ENCODE measurements around the gene HSD11B1. TPM values are rescaled to one million over a fixed set of nuclear protein-coding genes. Genes with fewer than 3 reads are reported as not detected.

Gene HSD11B1
- total RNA-seq, 1 experiment from 2014 or later = not detected

DNA sequence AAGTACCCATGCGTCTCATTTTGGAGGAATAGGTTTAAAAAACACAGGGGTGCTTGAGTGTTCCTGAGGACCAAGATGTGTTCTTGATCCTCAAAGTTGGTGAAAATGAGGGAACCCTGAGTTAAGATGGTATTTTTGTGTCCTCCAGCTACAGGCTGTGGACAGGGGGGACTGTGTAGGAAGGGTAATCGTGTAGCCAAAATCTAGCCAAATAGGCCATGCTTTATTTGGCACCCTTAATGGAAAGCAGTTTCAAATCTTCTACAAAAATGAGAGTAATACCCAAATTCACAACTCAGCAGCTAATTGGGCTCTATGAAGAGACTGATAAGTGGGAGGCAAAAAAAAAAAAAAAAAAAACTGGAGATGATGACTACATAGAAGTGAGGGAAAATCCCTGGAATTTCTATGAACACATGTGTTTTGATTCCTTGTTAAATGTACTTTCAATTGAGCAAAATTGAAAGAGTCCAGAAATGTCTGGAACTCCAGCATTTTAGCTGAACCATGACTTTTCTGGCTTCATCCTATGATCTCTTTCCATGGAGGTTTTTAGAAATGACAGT lies 470 bp downstream of the HSD11B1 start:
- DNase-seq = no peak
- no peaks in the 10 kb centered on the region for H3K27me3 ChIP-seq (ENCODE audit: control insufficient read depth, insufficient read depth, low read length)
- no peaks in the 10 kb centered on the region for H3K36me3 ChIP-seq (replicated peaks; ENCODE audit: control insufficient read depth, insufficient read depth, low read length)
- no peak overlapping the region for H3K4me3 ChIP-seq (ENCODE audit: insufficient read depth, low read depth, low read length)

DNA sequence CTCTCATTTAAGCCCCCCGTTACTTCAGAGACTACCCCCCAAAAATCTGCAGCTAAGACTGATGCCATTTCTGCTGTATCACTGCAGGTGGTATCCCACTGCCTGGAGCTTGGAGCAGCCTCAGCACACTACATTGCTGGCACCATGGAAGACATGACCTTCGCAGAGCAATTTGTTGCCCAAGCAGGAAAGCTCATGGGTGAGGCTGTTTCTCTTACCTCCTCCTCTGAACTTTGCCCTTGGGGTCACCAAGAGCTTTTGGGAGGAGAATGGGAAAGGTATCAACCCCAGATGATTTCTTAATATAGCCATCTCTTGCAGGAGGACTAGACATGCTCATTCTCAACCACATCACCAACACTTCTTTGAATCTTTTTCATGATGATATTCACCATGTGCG lies 2.0 kb downstream of the HSD11B1 start:
- DNase-seq = no peak
- H3K4me3 ChIP-seq (ENCODE audit: insufficient read depth, low read depth, low read length) = no peak overlapping the region
- H3K27me3 ChIP-seq (ENCODE audit: control insufficient read depth, insufficient read depth, low read length) = no peaks in the 10 kb centered on the region
- no peaks in the 10 kb centered on the region for H3K36me3 ChIP-seq (replicated peaks; ENCODE audit: control insufficient read depth, insufficient read depth, low read length)

DNA sequence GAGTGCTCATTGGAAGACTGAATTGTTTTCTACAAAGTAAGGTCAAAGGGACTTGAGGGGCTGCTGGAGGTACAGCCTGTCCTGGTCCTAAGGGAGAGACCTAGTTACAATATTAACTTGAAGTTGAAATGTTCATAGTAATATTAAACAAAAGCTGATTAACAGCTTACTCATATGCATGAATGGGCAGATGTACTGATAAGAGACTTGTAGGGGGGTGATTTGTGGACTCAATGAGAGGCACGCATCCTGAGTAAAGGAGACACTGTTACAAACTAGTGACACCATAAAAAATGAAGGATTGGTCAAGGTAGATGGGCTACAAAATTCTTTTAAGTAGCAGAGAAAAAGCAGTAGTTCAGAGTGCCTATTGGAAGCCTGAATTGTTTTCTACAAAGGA lies 2.7 kb downstream of the HSD11B1 start:
- H3K4me3 ChIP-seq (ENCODE audit: insufficient read depth, low read depth, low read length) = no peak overlapping the region
- no peak for DNase-seq

DNA sequence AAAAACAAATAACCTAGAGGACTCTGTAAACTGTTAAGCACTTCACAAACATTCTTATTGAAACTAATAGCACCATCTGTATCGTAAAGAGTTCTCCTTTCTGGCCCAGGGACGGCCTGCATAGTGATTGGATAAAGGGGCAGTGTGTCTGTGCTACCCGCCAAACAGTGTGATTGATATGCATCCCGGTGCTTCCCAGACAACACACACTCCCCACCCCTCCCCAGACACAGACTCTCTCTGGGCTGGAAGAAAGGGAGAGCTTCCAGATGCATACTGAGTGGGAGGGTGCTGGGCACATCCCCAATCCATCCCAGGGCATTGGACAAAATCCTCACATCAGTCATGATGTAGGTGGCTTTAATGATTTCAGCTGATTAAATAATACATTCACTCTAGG lies 3.7 kb downstream of the HSD11B1 start:
- no peak overlapping the region for H3K4me3 ChIP-seq (ENCODE audit: insufficient read depth, low read depth, low read length)
- H3K27me3 ChIP-seq (ENCODE audit: control insufficient read depth, insufficient read depth, low read length) = no peaks in the 10 kb centered on the region
- peak; percentile 6 for DNase-seq
- no peaks in the 10 kb centered on the region for H3K36me3 ChIP-seq (replicated peaks; ENCODE audit: control insufficient read depth, insufficient read depth, low read length)

More for the DNA sequence above, 2.7 kb downstream of the HSD11B1 start:
- Histone ChIP-seq H3K27me3 (ENCODE audit: control insufficient read depth, insufficient read depth, low read length) (no peaks in the 10 kb centered on the region), H3K36me3 (replicated peaks; ENCODE audit: control insufficient read depth, insufficient read depth, low read length) (no peaks in the 10 kb centered on the region)

DNA sequence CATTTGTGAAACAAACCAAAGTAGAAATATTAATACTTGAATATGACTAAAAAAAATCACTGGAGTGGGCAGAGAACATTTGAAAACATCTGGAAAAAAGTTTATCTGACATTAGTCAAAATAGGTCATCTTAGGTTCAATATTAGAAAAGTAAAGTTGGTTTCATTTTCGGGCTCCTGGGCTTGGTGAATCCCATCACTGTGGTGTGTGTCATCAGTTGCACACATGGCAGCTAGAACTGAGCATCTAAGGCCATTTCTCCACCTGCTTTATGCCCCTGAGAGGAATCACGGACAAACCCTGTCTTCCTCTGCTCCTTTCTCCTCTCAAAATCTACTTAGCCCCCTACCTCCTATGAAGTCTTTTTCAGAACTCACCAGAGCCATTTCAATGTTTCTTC lies 5.4 kb downstream of the HSD11B1 start:
- DNase-seq = no peak
- Histone ChIP-seq H3K27me3 (ENCODE audit: control insufficient read depth, insufficient read depth, low read length) (no peaks in the 10 kb centered on the region), H3K4me3 (ENCODE audit: insufficient read depth, low read depth, low read length) (no peak overlapping the region), H3K36me3 (replicated peaks; ENCODE audit: control insufficient read depth, insufficient read depth, low read length) (no peaks in the 10 kb centered on the region)

DNA sequence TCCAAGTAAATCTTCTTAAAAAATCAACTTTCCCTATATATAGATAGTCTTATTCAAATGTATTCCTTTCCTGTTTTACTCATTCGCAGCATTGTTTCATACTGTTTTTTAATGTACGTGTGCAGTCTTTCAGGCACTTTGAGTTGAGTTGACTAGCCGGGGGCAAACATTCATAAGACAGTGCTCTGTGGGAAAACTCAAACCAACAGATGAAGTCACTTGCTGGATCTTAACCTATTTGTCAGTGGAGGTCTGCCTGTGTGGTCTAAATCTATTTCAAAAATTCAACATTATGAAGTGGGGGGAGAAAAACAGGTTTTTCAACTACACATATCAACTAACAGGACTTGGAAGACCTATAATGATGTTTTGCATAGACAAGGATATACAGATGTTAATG lies 6.2 kb downstream of the HSD11B1 start:
- no peaks in the 10 kb centered on the region for H3K27me3 ChIP-seq (ENCODE audit: control insufficient read depth, insufficient read depth, low read length)

DNA sequence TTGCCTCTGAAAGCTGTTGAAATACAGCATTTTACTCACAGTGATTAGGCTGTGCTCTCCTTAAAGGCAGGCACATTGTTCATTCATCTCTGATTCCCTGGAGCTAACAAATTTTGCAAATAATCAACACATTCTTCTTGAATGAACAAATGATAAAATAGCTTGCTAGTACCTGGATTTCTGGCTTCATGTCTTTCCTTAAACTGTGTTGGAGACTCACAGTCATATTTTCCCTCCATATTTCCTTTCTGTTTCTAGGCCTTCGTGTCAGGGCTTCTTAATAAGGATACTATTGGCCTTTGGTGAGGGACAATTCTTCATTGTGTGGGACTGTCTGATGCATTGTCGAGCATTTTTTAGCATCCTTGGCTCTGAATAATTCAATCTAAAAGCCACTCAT lies 9.7 kb downstream of the HSD11B1 start:
- Histone ChIP-seq H3K27me3 (ENCODE audit: control insufficient read depth, insufficient read depth, low read length) (no peaks in the 10 kb centered on the region), H3K4me3 (ENCODE audit: insufficient read depth, low read depth, low read length) (no peak overlapping the region), H3K36me3 (replicated peaks; ENCODE audit: control insufficient read depth, insufficient read depth, low read length) (no peaks in the 10 kb centered on the region)
- no peak for DNase-seq

More for the DNA sequence above, 6.2 kb downstream of the HSD11B1 start:
- no peak for DNase-seq
- H3K4me3 ChIP-seq (ENCODE audit: insufficient read depth, low read depth, low read length) = no peak overlapping the region
- H3K36me3 ChIP-seq (replicated peaks; ENCODE audit: control insufficient read depth, insufficient read depth, low read length) = no peaks in the 10 kb centered on the region

DNA sequence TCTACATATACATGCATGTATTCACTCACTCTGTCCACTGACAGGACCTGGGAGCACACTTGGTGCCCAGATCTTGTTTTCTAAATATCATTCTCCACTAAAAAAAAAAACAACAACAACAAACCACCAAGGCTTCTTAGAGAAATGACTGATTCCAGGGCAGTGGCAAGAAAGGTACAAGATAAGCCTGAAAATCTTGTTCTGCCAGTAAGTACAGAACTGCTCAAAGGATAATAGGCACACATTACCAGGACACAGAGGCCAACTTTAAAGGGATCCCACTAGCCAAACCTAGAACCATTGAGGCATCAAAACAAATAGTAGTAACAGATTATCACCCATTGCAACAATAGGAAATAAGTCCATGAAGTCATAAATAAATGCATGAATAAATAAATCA lies 10.7 kb downstream of the HSD11B1 start:
- Histone ChIP-seq H3K27me3 (ENCODE audit: control insufficient read depth, insufficient read depth, low read length) (no peaks in the 10 kb centered on the region), H3K4me3 (ENCODE audit: insufficient read depth, low read depth, low read length) (no peak overlapping the region), H3K36me3 (replicated peaks; ENCODE audit: control insufficient read depth, insufficient read depth, low read length) (no peaks in the 10 kb centered on the region)
- DNase-seq = no peak

DNA sequence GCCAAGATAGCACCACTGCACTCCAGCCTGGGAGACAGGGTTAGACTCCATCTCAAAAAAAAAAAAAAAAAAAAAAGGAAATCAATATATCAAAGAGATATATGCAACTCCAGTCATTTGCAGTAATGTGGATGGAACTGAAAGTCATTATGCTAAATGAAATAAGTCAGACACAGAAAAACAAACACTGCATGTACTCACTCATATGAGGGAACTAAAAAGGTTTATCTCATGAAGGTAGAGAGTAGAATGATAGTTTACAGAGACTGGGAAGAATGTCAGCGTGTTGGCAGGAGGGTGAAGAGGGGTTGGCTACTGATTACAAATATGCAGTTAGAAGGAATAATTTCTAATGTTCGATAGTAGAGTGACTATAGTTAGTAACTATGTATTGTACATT lies 13.2 kb downstream of the HSD11B1 start:
- no peak for DNase-seq
- no peaks in the 10 kb centered on the region; the same call in 1 of the 2 replicates for H3K27me3 ChIP-seq (ENCODE audit: control insufficient read depth, insufficient read depth, low read length)
- H3K36me3 ChIP-seq (replicated peaks; ENCODE audit: control insufficient read depth, insufficient read depth, low read length) = no peaks in the 10 kb centered on the region
- no peak overlapping the region for H3K4me3 ChIP-seq (ENCODE audit: insufficient read depth, low read depth, low read length)

DNA sequence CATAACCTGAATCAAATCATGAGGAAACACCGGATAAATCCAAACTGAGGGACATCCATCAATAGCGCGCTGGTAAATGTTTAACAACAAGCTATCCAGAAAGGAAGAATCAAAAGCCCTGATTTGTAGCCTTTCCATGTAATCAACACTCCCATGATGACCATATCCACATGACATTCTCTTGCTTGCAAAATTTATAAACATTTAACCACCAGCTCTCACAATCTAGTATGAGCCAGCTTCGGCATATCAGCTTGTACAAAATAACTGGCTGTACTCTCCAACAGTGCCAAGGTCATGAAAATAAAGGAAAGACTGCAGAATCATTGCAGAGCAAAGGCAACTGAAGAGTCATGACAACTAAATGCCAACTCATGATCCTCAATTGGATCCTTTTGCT lies 15.7 kb downstream of the HSD11B1 start:
- Histone ChIP-seq H3K27me3 (ENCODE audit: control insufficient read depth, insufficient read depth, low read length) (no peaks in the 10 kb centered on the region; the same call in 1 of the 2 replicates), H3K4me3 (ENCODE audit: insufficient read depth, low read depth, low read length) (no peak overlapping the region), H3K36me3 (replicated peaks; ENCODE audit: control insufficient read depth, insufficient read depth, low read length) (no peaks in the 10 kb centered on the region)
- DNase-seq = no peak

DNA sequence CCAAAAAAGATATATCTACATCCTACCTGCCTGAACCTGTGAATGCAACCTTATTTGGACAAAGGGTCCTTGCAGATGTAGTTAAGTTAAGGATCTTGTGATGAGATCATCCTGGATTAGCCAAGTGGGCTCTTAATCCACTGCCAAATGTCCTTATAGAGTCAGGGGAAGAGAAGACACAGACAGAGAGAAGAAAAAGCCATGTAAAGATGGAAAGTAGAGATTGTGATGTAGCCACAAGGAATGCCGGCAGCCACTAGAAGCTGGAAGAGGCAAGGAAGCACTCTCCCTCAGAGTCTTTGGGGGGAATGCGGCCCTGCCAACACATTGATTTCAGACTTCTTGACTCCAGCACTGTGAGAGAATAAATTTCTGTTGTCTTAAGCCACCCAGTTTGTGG lies 16.2 kb downstream of the HSD11B1 start:
- DNase-seq = no peak
- H3K27me3 ChIP-seq (ENCODE audit: control insufficient read depth, insufficient read depth, low read length) = no peaks in the 10 kb centered on the region; the same call in 1 of the 2 replicates
- no peaks in the 10 kb centered on the region for H3K36me3 ChIP-seq (replicated peaks; ENCODE audit: control insufficient read depth, insufficient read depth, low read length)
- H3K4me3 ChIP-seq (ENCODE audit: insufficient read depth, low read depth, low read length) = no peak overlapping the region

DNA sequence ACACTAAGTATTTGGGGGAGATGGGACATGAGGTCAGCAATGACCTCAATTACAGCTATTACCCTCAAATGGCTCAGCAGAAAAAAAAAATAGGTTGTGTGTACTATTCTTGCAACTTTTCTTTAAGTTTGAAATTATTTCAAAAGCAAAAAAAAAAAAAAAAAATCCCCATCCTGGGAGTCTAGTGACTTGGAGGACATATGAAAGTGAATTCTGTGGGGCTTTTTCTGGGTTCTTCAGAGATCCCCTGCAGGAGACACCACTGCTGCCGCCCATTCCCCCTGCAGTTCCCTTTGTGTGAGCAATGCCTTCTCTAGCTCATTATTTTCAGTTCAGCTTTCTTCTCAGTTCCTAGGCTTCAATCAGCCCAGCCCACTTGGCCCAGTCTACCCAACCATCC lies 16.7 kb downstream of the HSD11B1 start:
- Histone ChIP-seq H3K27me3 (ENCODE audit: control insufficient read depth, insufficient read depth, low read length) (no peaks in the 10 kb centered on the region; the same call in 1 of the 2 replicates), H3K36me3 (replicated peaks; ENCODE audit: control insufficient read depth, insufficient read depth, low read length) (no peaks in the 10 kb centered on the region), H3K4me3 (ENCODE audit: insufficient read depth, low read depth, low read length) (no peak overlapping the region)
- DNase-seq = no peak

DNA sequence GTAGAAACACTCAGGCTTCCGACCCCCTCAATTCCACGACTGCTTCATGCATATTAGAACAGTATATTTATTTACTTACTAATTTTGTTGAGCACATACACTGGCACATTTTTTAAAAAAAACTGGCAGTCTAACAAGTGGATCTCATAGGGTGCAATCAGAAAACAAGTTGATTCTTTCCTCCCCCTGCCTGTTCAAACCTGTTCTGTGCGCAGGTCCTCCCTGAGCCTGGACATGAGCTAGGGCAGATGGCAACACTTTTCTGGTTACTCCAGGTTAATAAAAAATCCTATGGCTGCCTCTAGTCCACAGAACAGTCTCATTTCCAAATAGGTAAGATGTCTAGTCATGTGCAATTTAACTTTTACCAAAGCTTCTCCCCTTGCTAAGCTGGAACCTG lies 18.6 kb downstream of the HSD11B1 start:
- DNase-seq = no peak
- Histone ChIP-seq H3K4me3 (ENCODE audit: insufficient read depth, low read depth, low read length) (no peak overlapping the region), H3K36me3 (replicated peaks; ENCODE audit: control insufficient read depth, insufficient read depth, low read length) (no peaks in the 10 kb centered on the region), H3K27me3 (ENCODE audit: control insufficient read depth, insufficient read depth, low read length) (no peaks in the 10 kb centered on the region; the same call in 1 of the 2 replicates)

DNA sequence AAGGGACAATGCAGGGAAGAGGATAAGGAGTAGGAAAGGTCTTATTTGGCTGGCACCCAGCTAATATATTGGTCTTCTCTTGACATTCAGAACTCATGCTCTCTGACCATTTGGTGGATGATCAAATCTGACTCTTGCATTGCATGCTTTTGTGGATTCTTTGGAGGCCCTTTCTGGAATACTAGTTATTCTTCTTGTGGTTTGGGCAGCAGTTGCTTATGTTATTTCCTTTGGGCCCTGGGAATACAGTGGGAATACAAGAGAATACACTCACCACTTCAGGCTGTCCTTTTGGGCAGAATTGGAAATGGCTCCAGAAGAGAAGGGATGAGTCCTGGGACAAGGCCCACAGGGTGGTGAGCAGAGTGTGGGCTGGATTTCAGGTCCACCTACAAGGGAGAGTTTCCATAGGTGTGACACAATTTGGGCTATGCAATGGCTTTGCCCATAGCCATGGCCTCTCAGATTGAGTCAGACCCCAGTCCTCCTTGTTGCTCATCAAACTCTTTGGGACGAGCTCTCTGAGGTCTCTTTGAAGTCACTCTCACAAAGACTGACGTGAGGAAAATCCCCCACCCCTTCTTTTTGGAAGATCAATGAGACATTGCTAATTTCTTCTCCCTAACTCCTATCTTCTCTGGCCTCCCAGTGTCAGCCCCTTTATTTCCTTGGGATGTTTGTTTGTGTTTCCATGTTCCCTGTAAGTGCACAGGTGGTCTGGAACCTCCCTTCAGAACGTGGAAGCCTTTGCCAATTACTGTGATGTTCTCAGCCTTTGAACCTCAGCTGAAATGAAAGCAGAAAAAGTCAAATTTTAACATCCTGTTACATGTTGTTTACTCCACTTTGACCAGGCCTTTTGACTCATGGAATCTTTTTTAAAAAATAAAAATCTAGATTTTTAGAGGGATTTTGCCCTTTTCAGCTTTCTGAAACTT lies 19.4 kb downstream of the HSD11B1 start:
- Histone ChIP-seq H3K4me3 (ENCODE audit: insufficient read depth, low read depth, low read length) (no peak overlapping the region), H3K36me3 (replicated peaks; ENCODE audit: control insufficient read depth, insufficient read depth, low read length) (no peaks in the 10 kb centered on the region)
- no peak for DNase-seq

DNA sequence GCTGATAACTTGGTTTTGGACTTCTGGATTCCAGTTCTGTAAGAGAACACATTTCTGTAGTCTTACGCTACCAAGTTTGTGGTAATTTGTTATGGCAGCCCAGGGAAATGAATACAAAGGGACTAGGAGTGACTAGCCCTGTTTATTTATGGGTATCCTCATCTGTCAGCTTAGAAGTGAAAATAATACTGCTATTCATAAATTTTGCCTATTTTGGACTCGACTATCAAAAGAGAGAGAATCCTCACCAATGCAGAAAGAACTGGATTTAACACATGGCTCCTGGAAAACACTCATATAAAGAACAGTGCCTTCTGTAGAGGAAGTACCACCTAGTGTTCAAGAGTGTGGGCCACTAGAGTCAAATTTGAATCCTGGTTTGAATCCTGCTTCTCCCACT lies 22.6 kb downstream of the HSD11B1 start:
- Histone ChIP-seq H3K27me3 (ENCODE audit: control insufficient read depth, insufficient read depth, low read length) (no peaks in the 10 kb centered on the region), H3K4me3 (ENCODE audit: insufficient read depth, low read depth, low read length) (no peak overlapping the region), H3K36me3 (replicated peaks; ENCODE audit: control insufficient read depth, insufficient read depth, low read length) (no peaks in the 10 kb centered on the region)
- DNase-seq = no peak

More for the DNA sequence above, 19.4 kb downstream of the HSD11B1 start:
- no peaks in the 10 kb centered on the region; the same call in 1 of the 2 replicates for H3K27me3 ChIP-seq (ENCODE audit: control insufficient read depth, insufficient read depth, low read length)
